HG02943 (cell line): ENCODE data around the gene URB2.
"Not testable (repeated sequence)": the region's sequence is repeated elsewhere in the genome, so short reads cannot be mapped to it uniquely, and the experiment has no call there.

ENCODE experiments used
- ATAC-seq: cut with Tn5 transposase; IDR thresholded peaks from one replicate; pipeline ENCODE4 v1.9.1; 2021; ENCODE audit warnings: mild to moderate bottlenecking, low read depth, moderate library complexity; ENCODE audit not compliant: unreplicated experiment

URB2 gene

DNA sequence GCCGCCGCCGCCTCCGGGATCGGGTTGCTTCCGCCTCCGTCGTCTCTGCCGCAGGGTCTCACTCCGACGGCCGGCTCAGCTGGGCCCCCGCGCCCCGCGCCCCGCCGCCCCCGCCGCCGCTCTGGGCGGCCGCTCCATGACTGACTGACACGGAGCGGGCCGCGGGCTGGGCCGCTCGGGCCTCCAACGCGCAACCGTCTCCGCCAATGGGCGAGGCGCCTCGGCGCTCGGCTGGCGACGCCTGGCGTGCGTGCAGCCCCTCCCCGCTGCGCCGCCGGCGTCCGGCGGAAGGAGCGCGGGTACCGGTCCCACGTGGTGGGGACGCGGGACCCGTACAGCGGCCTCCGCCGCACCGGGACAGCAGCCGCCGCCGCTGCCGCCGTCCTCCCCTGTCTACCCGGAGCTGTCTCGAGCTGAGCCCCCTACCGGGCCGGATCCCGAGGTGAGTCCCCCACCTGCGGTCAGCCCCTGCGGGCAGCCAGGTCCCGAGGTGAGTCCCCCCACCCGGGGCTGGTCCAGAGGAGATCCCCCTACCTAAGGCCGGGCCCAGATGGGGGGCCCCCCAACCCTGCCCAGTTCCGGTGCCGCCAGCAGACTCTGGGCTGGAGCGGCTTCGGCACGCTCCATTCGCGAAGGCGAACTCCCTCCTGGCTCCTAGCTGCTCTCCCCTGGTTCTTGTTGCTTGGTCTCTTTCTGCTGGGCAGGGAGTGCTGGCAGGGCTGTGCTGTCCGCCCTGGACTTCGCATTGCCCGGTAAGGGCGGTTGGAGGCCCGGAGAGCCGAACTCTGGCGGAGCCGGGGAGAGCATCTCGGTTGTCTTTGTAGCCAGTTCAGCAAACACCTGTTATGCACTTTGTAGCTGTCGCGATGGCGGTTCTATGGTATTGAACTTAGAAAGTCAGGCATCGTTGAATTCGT lies at the start of gene URB2, which contains the start of gene TAF5L:
URB2 (plus strand) TSS at position 333 of the 917 bp plus-strand sequence. CDS start 1,387 bp downstream, outside the sequence.
TAF5L (minus strand) TSS at position 208 of the 917 bp plus-strand sequence. CDS start 11,640 bp downstream, outside the sequence.
- ATAC-seq, result peak; percentile 79

DNA sequence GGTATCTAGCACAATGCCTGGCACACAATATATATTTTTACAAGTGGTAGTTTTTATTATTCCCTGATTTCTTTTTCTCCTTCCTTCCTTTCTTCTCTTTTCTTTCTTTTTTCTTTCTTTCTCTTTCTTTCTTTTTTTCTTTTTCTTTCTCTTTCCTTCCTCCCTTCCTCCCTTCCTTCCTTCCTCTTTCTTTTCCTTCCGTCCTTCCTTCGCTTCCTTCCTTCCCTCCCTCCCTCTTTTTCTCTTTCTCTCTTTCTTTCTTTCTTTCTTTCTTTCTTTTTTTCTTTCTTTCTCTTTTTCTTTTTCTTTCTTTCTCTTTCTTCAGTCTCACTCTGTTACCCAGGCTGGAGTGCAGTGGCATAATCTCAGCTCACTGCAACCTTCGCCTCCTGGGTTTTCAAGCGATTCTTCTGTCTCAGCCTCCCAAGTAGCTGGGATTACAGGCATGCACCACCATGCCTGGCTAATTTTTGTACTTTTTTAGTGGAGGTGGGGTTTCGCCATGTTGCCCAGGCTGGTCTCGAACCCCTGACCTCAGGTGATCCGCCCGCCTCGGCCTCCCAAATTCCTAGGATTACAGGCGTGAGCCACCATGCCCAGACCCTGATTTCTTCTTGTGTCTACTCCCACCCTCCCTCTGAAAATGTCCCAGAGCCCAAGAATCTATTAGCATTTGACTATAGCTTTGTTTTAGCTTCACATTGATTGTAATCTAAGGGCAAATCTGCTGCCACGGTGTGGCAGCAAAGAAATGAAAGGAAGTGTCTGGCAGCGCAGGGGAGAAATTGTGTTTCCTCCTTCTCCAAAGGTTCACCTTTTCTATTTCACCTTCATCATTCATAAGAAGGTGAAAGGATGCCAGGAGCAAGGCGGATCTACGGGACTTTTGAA lies 47.6 kb upstream of the URB2 start:
- no peak for ATAC-seq

DNA sequence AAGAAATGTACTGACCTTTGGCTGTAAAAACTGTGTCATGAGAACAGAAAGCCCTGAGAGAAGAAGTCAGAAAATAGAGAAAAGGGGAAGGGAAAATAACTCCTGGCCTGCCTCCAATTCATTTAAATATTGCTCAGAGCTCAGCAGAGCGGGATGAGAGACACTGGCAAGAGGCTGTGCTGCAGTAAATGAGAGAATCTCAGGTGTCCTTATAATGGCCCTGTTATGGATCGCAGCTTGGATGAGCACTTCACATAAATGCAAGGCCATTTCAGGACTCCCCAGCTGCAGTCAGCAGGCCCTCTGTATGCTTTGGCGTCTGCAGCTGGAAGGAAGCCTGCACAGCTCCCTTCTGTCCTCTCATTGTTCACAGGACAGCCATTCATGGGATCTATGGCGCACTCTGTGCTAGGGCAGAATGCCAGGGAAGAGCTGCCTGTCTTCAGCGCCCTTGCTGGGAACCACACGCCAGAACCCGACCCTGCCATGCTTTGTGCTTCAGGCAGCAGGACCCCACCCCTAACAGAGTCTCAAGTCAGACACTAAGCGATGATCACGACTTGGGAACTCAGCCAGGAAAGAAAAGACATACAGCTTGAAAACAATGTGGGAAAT lies 46.9 kb upstream of the URB2 start:
- ATAC-seq, result no peak

DNA sequence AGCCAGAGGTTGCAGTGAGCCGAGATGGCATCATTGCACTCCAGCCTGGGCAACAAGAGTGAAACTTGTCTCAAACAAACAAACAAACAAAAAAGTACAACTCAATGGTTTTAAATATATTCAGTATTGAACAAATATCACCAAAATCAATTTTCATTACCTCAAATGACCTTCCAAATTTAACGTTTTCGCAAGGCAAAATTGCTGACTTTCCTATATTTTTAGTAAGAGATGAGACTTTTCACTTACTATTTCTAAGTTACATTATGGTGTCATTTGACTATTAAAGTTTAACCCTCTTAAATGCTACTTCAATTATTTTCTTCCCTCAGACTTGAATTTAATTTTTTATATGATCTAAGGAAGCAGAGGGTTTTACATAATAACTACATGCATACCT lies 44.6 kb upstream of the URB2 start:
- no peak for ATAC-seq

DNA sequence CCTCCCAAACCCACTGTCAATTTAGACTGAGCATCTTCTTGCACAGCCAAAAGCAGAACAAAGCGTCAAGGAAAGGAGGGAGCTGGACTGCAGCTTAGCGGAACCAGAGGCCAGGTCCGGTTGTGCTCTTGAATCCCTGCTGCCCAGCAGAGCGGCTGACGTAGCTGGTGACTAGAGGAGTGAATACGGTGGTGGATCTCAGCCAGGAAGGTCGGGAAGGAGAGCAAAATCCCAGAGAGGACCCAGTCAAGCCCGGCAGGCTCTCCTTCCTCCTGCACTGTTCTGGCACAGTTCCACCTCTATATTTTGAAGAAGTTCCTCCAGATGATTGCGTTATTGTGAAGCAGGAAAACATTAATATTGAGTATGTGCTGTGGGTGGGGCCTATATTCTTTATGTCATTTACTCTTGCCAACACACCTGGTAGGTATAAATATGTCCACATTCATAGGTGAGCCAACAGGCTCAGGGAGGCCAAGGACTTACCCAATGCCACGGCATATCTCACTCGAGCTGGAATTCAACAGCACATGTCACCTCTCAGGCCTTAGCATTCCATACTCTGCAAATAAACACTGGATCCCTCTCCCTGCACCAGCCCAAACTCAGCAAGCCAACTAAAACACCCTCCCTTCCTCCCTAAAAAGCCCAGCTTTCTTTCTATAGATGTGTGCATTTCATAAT lies 43.9 kb upstream of the URB2 start:
- no peak for ATAC-seq

DNA sequence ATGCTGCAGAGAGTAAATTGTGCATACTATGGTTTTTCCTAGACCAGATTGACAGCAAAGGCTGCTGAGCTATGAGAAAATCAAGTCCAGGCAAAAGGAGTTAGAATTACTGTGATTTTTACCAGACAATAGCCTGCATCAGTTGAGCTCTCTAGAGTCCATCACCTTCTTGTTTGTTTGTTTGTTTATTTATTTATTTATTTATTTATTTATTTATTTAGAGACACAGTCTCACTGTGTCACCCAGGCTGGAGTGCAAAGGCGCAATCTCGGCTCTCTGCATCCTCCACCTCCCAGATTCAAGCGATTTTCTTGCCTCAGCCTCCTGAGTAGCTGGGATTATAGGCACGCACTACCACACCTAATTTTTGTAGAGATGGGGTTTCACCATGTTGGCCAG lies 43.3 kb upstream of the URB2 start:
- ATAC-seq, result no peak

DNA sequence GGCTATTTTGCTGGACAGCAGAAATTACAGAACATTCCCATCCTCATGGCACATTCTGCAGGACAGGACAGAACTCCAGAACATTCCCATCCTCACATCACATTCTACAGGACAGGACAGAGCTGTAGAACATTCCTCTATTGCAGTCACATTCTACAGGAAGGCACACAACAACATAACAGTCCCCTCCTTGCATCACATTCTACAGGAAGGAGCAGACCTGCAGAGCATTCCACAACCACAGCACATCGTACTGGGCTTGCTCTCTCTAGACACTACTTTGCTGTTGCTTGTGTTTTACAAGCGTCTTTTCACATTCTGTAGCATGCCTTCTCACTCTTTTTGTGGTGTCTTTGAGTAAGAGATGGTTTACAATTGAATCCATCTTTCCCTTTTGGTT lies 40.7 kb upstream of the URB2 start:
- ATAC-seq, result no peak

DNA sequence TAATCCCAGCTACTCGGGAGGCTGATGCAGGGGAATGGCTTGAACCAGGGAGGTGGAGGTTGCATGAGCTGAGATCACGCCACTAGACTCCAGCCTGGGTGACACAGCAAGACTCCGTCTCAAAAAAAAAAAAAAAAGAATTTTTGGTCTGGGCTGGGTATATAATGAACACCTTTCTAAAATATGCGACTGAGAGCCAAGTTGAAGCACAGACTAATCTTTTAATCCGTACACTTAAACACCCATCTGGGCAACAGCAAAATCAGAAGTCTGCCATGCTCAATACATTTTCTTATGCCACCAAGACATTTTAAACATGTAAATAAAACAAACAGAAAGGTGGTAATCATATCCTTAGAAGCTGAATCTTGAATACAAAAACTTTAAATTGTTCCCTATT lies 35.9 kb upstream of the URB2 start:
- ATAC-seq, result no peak

DNA sequence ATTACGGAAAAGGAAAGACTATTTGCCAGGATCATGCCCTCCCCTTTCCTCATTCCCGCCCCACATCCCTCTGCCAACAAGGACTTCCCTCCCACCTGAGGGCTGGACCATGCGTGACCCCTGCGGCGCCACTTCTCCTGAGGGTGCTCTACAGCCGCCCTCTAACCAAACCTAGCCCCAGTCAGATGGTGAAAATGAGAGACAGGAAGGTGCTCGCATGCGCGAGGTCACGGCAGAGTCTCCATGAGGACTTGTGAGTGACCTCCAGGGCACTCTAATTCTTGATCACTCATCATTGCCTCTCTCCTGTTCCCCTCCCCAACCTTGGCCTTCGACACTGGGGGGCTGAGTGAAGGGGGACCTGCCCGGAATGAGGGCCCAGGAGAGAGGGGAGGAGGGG lies 32.2 kb upstream of the URB2 start:
- no peak for ATAC-seq

DNA sequence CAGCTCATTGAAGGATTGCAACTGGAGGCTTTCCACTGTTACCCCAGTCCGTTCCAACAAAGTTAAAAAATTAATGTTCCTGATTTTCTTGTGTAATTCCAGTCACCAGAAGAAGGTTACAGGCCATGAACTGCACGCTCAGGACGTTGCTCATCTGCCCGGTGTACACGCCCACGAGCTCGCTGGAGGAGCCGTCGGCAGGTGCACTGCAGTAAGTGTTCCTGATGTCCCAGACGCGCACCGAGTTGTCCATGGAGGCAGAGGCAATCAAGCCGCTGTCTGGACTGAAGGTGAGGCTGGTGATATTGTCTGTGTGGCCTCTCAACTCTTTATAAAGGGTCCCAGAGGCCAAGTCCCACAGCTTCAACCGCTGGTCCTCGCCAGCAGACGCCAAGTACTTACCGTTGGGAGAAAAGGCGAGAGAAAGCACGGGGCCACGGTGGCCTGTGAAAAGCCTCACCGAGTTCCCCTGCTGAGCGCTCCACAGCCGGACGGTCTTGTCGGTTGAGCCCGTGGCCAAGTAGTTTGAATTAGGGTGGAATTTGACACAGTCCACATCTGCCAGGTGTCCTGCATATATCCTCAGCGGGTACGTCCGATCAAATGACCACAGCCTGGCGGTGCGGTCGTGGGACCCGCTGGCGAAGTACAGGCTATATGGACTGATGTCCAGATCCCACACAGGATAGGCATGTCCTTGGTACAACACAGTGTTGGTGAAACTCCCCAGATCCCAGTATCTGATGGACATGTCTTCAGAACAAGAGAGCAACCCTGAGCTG lies 31.6 kb upstream of the URB2 start:
- no peak for ATAC-seq

DNA sequence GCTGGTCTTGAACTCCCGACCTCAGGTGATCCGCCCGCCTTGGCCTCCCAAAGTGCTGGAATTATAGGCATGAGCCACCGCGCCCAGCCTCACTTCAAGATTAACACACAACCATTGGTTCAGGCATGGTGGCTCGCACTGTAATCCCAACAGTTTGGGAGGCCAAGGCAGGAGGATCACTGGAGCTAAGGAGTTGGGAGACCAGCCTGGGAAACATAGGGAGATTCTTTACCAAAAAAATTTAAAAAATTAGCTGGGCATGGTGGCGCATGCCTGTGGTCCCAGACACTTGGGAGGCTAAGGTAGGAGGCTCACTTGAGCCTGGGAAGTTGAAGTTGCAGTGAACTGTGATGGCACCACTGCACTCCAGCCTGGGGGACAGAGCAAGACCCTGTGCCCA lies 30.2 kb upstream of the URB2 start:
- ATAC-seq, result not testable (repeated sequence)

DNA sequence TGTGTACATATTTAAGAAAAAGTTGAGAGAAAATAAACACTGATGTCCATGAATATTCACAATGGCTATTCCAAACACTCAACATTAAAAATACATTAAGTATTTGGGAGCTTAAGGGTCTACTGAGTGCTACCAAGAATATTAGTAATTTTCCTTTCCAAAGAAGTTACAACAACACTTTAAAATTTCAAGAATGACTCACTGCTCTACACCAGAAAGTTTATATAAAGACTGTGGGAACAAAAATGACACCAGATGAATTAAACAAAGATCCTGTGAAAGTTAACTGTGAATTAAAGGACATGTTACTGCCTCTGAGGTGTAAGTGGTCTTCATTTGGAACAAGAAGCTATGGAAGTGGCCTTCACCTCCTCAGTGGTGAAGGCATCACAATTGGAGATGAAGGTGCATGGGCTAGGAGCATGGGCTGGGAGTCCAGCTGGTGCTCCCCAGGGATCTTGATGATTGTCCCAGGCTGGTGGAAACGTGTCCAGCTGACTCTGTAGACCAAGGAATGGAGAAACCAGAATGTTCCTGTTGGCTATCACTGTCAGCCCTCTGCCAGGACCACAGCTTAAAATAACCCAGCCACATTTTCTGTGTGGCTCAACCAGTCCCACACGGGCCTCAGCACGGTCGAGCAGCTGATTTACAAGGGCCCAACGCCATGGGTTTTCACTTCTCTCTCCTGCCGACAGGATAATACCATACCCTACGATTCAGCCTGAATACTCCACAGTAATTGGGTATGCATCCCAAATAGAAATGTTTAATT lies 28.9 kb upstream of the URB2 start:
- ATAC-seq, result no peak

DNA sequence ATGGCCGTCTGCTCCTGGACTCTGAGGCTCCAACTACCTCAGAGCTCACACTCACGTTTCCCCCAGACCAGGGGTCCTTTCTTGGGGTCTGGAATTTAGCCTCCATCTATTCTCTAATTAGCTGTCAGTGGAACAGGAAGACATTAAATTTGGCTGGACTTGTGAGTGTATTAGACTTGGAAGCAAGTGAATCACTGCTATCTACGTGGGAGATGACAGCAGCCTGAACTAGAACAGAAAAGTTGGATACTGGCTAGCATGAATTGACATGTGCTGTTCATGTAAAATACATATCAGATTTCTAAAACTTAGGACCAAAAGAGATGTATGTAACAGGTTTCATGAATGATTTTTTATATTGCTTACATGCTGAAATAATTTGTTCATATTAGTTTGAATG lies 28.2 kb upstream of the URB2 start:
- ATAC-seq, result no peak

DNA sequence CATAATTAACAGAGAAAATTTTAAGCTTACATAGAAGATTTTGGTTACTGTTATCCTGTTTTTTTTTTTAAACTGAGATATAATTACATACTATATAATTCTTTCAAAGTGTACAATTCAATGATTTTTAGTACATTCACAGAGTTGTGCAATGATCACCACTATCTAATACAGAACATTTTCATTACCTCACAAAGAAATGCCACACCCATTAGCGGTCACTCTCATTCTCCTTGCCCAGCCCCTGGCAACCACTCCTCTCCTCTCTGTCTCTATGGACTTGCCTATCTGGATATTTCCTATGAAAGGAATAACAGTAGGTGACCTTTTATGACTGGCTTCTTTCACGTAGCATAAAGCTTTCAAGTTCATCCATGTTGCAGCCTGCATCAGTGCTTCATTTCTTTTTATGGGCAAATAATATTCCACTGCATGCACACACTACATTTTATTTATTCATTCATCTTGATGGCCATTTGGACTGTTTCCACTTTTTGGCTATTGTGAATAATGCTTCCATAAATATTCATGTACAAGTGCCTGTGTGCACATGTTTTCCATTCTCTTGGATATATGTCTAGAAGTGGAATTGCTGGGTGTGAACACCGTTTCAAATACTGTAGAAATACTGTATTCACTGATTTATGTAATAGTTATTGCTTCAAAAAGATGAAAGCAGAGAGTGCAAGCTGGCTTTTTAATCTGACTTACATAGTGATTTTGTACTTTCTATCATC lies 26.7 kb upstream of the URB2 start:
- no peak for ATAC-seq

DNA sequence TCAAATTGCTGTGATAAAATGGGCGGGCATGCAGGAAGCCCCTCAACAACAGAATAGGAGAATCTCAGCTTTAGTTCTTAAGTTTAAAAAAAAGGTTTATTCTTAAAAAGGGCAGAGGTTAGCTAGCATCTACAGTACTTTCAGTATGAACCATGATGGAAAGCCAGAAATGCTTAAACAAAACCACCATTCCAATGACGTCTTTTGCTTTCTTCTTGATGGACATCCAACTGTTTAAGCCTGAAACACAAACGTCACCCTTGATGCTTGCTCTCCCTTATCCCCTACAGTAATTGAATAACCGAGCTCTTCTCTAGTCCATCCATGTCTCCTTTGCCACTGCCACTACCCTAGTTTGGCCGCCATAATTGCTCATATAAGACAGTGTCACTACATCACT lies 25.8 kb upstream of the URB2 start:
- no peak for ATAC-seq

DNA sequence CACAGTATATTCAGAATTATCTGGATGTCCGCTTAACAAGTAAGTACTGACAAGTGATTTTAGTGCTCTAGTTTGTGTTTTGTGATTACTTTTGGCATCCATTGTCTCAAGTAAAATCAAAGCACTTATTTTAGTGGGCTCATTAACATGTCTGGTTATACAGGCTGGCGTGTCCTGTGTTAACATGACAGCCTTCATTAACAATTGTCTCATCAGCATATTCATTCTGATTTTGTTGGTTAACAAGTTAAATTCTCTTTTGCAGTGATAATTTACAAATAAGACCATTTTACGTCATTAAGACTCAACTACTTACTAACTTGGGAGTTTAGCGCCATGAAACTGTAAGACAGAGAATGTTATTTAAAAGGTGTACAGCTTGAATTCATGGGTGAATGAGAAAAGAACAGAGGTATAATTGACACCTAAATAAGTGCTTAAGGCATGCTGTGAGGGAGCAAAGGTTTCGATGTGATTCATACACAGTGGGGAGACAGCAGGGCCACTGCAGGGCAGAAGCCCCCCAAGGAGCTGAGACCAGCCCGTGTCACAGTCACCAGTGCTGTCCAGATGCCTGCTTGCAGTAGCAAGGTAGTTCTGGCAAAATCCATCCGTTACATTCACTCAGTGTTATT lies 22.6 kb upstream of the URB2 start:
- no peak for ATAC-seq

DNA sequence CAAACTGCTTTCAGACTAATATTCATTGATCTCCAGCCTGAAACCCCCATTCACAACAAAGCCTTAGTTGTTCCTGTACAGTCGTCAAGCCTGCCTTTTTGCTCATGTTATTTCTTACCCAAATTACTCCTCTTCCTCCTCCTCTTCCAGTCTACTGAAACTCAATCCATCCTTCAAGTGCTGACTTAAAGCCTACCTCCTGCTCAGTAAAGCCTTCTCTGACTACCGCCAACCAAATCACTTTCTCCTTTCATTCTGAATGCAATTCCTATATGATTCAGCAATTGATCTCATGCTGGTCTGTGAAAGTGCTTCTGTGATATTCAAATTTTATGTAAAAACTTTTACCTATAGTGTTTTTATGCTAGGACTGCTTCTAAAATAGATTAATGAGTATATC lies 18.7 kb upstream of the URB2 start:
- ATAC-seq, result no peak

DNA sequence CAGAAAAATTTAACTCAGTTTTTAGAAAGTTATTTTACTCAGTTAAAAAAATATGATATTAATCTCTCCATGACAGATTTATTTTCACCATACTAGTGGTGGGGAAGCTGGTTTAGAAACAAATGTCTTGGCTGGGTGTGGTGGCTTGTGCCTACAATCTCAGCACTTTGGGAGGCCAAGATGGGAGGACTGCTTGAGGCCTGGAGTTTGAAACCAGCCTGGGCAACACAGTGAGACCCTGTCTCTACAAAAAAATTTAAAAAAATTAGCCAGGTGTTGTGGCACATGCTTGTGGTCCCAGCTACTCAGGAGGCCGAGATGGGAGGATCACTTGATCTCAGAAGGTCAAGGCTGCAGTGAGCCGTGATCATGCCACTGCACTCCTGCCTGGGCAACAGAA lies 17.5 kb upstream of the URB2 start:
- no peak for ATAC-seq
